Measurements from ENCODE around the gene RPP21. TPM values are rescaled to one million over a fixed set of nuclear protein-coding genes. Genes with fewer than 3 reads are reported as not detected.
"Not testable (repeated sequence)": the region's sequence is repeated elsewhere in the genome, so short reads cannot be mapped to it uniquely, and the experiment has no call there.

RPP21 gene
- total RNA-seq, 1 experiment from 2014 or later, result 52.0 TPM

GRCh38 chr6:30355281-30355680 lies 10.3 kb downstream of the RPP21 start:
- DNase-seq, result no peak
- H3K27me3 ChIP-seq, result peaks cover 8% of the 10 kb centered on the region; the same call in 1 of the 2 replicates
- H3K9me3 ChIP-seq, result no peaks in the 10 kb centered on the region
- no peaks in the 10 kb centered on the region for H3K36me3 ChIP-seq
- H3K4me3 ChIP-seq, result no peak overlapping the region

- DNase-seq, result no peak
- no peak overlapping the region for H3K4me3 ChIP-seq
- H3K9me3 ChIP-seq, result no peaks in the 10 kb centered on the region
- H3K36me3 ChIP-seq, result no peaks in the 10 kb centered on the region
- H3K27me3 ChIP-seq, result peaks cover 12% of the 10 kb centered on the region
These were observed 11.6 kb downstream of the RPP21 start for GRCh38 chr6:30356536-30356935.

- no peaks in the 10 kb centered on the region for H3K9me3 ChIP-seq
- peaks cover 12% of the 10 kb centered on the region for H3K27me3 ChIP-seq
- DNase-seq, result peak; percentile 37
- no peak overlapping the region for H3K4me3 ChIP-seq
- H3K36me3 ChIP-seq, result no peaks in the 10 kb centered on the region
These were observed 13.0 kb downstream of the RPP21 start for GRCh38 chr6:30357678-30358540.

GRCh38 chr6:30359276-30359675 lies 14.3 kb downstream of the RPP21 start:
- Histone ChIP-seq H3K9me3 (no peaks in the 10 kb centered on the region), H3K36me3 (no peaks in the 10 kb centered on the region), H3K27me3 (peaks cover 15% of the 10 kb centered on the region), H3K4me3 (no peak overlapping the region)
- no peak for DNase-seq

GRCh38 chr6:30360139-30360538 lies 15.2 kb downstream of the RPP21 start:
- DNase-seq, result no peak
- Histone ChIP-seq H3K36me3 (no peaks in the 10 kb centered on the region), H3K27me3 (peaks cover 13% of the 10 kb centered on the region)

GRCh38 chr6:30361661-30362060 lies 16.7 kb downstream of the RPP21 start:
- H3K36me3 ChIP-seq, result no peaks in the 10 kb centered on the region
- H3K9me3 ChIP-seq, result no peaks in the 10 kb centered on the region
- DNase-seq, result no peak
- peaks cover 16% of the 10 kb centered on the region for H3K27me3 ChIP-seq
- H3K4me3 ChIP-seq, result no peak overlapping the region

More at GRCh38 chr6:30360139-30360538, 15.2 kb downstream of the RPP21 start:
- H3K9me3 ChIP-seq, result no peaks in the 10 kb centered on the region
- no peak overlapping the region for H3K4me3 ChIP-seq

GRCh38 chr6:30363459-30363858 lies 18.5 kb downstream of the RPP21 start:
- DNase-seq, result no peak
- no peaks in the 10 kb centered on the region for H3K36me3 ChIP-seq
- no peak overlapping the region for H3K4me3 ChIP-seq
- H3K9me3 ChIP-seq, result no peaks in the 10 kb centered on the region
- H3K27me3 ChIP-seq, result peaks cover 14% of the 10 kb centered on the region

- peaks cover 12% of the 10 kb centered on the region for H3K27me3 ChIP-seq
- no peaks in the 10 kb centered on the region for H3K9me3 ChIP-seq
- no peaks in the 10 kb centered on the region for H3K36me3 ChIP-seq
- no peak for DNase-seq
- H3K4me3 ChIP-seq, result no peak overlapping the region
These were observed 19.6 kb downstream of the RPP21 start for GRCh38 chr6:30364591-30364990.

- DNase-seq, H3K4me3 ChIP-seq, H3K9me3 ChIP-seq, H3K27me3 ChIP-seq, H3K36me3 ChIP-seq: not testable (repeated sequence)
These were observed 24.3 kb downstream of the RPP21 start for GRCh38 chr6:30369280-30369679.

- Histone ChIP-seq H3K36me3 (no peaks in the 10 kb centered on the region), H3K4me3 (no peak overlapping the region), H3K9me3 (no peaks in the 10 kb centered on the region), H3K27me3 (peaks cover 11% of the 10 kb centered on the region)
- DNase-seq, result no peak
These were observed 33.5 kb downstream of the RPP21 start for GRCh38 chr6:30378290-30378937.

GRCh38 chr6:30380464-30380863 lies 35.5 kb downstream of the RPP21 start:
- Histone ChIP-seq H3K4me3 (no peak overlapping the region), H3K9me3 (no peaks in the 10 kb centered on the region), H3K27me3 (peaks cover 11% of the 10 kb centered on the region), H3K36me3 (no peaks in the 10 kb centered on the region)
- no peak for DNase-seq

- Histone ChIP-seq H3K4me3 (no peak overlapping the region), H3K36me3 (no peaks in the 10 kb centered on the region), H3K27me3 (peaks cover 17% of the 10 kb centered on the region), H3K9me3 (no peaks in the 10 kb centered on the region)
- no peak for DNase-seq
These were observed 41.2 kb downstream of the RPP21 start for GRCh38 chr6:30386166-30386565.

GRCh38 chr6:30391240-30391639 lies 46.3 kb downstream of the RPP21 start:
- H3K36me3 ChIP-seq, result no peaks in the 10 kb centered on the region
- no peak for DNase-seq
- no peak overlapping the region for H3K4me3 ChIP-seq
- peaks cover 15% of the 10 kb centered on the region for H3K27me3 ChIP-seq
- H3K9me3 ChIP-seq, result no peaks in the 10 kb centered on the region

- Histone ChIP-seq H3K36me3 (no peaks in the 10 kb centered on the region), H3K4me3 (no peak overlapping the region), H3K9me3 (no peaks in the 10 kb centered on the region), H3K27me3 (peaks cover 11% of the 10 kb centered on the region)
- no peak for DNase-seq
These were observed 49.2 kb downstream of the RPP21 start for GRCh38 chr6:30394139-30394538.
